K562 (cell line): Measurements from ENCODE around the gene R3HDM2. TPM values are rescaled to one million over a fixed set of nuclear protein-coding genes. Genes with fewer than 3 reads are reported as not detected.

Source experiments
- ATAC-seq: fragments of 200-7000 bp; cut with Tn5 transposase; 3 replicates; pipeline ENCODE4 v1.9.1; 2020; ENCODE audit warnings: moderate library complexity
- BruUV-seq: library from RNA; stranded (reverse); fragments of 400-500 nt; replicated peaks from 2 replicates; lab custom pipeline; 2021; lab: Mats Ljungman, UMichigan
- CTCF ChIA-PET: fragments of 300-600 bp; formaldehyde crosslinking; extraction: SDS; loops from one replicate; lab custom pipeline; 2021; ENCODE audit warnings: low intra/inter-chr PET ratio; lab: Yijun Ruan, JAX
- POLR2A ChIA-PET: fragments of 300-600, 350-650 bp; sonication (Branson Sonifier 250); formaldehyde crosslinking; extraction: SDS; loops from one replicate; lab custom pipeline; 2021; ENCODE audit warnings: antibody characterized with exemption, inconsistent platforms; lab: Yijun Ruan, JAX
- DNase-seq, 4 experiments: peaks; one replicate each; pipeline versions ENCODE4 v3.0.0 to v3.0.0-alpha.2; 2011 to 2018; ENCODE audit warnings: low spot score in 3 of 4, mixed read lengths in 3 of 4; ENCODE audit errors: extremely low read depth in 1 of 4
- FAIRE-seq: peaks from 2 replicates; lab custom pipeline; 2011; peaks lifted over from hg19 to GRCh38; lab: Jason Lieb, UNC
- H2AFZ ChIP-seq: 2 replicates; pipeline ENCODE4 v1.6.0; 2011; ENCODE audit warnings: low read depth, low read length, control low read depth, inconsistent platforms
- H3K27ac ChIP-seq: fragments of 200-600 bp; 3 replicates; pipeline ENCODE4 v1.8.0; 2011; ENCODE audit warnings: low read depth, mild to moderate bottlenecking, control low read depth, inconsistent platforms, low read length, moderate library complexity, mixed read lengths; ENCODE audit errors: extremely low read depth
- H3K27me3 ChIP-seq, 2 experiments: fragments of 300-600 bp in 1 of 2; 2 replicates in 1 of 2; 3 replicates in 1 of 2; pipeline versions ENCODE4 v1.6.0 to v1.8.0; 2011; ENCODE audit warnings: inconsistent platforms in 2 of 2, low read length in 2 of 2, mild to moderate bottlenecking in 1 of 2, mixed read lengths in 1 of 2, moderate library complexity in 1 of 2; ENCODE audit not compliant: control insufficient read depth in 2 of 2, insufficient read depth in 2 of 2
- H3K36me3 ChIP-seq: fragments of 300-600 bp; 3 replicates; pipeline ENCODE4 v1.8.0; 2011; ENCODE audit warnings: mild to moderate bottlenecking, low read length, inconsistent platforms; ENCODE audit not compliant: control insufficient read depth, insufficient read depth
- H3K4me1 ChIP-seq, 2 experiments: fragments of 200-600 bp in 1 of 2; replicated peaks in 1 of 2; 2 replicates in 1 of 2; 3 replicates in 1 of 2; pipeline versions ENCODE4 v1.5.1 to v1.8.0; 2011; ENCODE audit warnings: inconsistent platforms in 2 of 2, low read length in 2 of 2, mild to moderate bottlenecking in 1 of 2, mixed read lengths in 1 of 2, moderate library complexity in 1 of 2; ENCODE audit not compliant: control insufficient read depth in 2 of 2, insufficient read depth in 2 of 2
- H3K4me2 ChIP-seq: 2 replicates; pipeline ENCODE4 v1.6.1; 2011; ENCODE audit warnings: low read length, control low read depth, inconsistent platforms, mixed read lengths; ENCODE audit not compliant: insufficient read depth
- H3K4me3 ChIP-seq: fragments of 200-600 bp; sonication (generic), shearing (Covaris generic); 2 replicates; pipeline ENCODE4 v1.5.1; 2016; ENCODE audit warnings: control low read depth, inconsistent platforms
- H3K79me2 ChIP-seq: fragments of 200-600 bp; 3 replicates; pipeline ENCODE4 v1.8.0; 2011; ENCODE audit warnings: low read length, inconsistent platforms; ENCODE audit not compliant: control insufficient read depth, insufficient read depth
- H3K9ac ChIP-seq, 2 experiments: 2 replicates each; pipeline versions ENCODE4 v1.6.0 to v1.6.1; 2011; ENCODE audit warnings: low read depth in 2 of 2, low read length in 2 of 2, control low read depth in 1 of 2, inconsistent platforms in 1 of 2, mild to moderate bottlenecking in 1 of 2, mixed read lengths in 1 of 2; ENCODE audit not compliant: insufficient read depth in 1 of 2
- H3K9me1 ChIP-seq: one replicate; pipeline ENCODE4 v1.6.0; 2011; ENCODE audit warnings: inconsistent platforms, mild to moderate bottlenecking, low read length, moderate library complexity; ENCODE audit not compliant: control insufficient read depth, insufficient read depth
- H3K9me3 ChIP-seq: replicated peaks from 2 replicates; pipeline ENCODE4 v1.5.1; 2011; ENCODE audit warnings: low read depth, low read length, inconsistent platforms; ENCODE audit not compliant: control insufficient read depth, insufficient read depth
- H4K20me1 ChIP-seq: replicated peaks from 2 replicates; pipeline ENCODE4 v1.6.1; 2011; ENCODE audit warnings: low read length, inconsistent platforms, mixed read lengths; ENCODE audit not compliant: control insufficient read depth, insufficient read depth
- CBFA2T3 ChIP-seq: fragments of 450-650 bp; IDR thresholded peaks from 2 replicates; pipeline ENCODE4 v1.6.1; 2017
- DNMT1 ChIP-seq: fragments of 450-650 bp; IDR thresholded peaks from 2 replicates; pipeline ENCODE4 v1.6.1; 2016; ENCODE audit warnings: antibody characterized with exemption, mild to moderate bottlenecking
- FOXA3 ChIP-seq, 2 experiments: fragments of 450-650 bp in 1 of 2; sonication (generic) in 1 of 2; formaldehyde crosslinking; IDR thresholded peaks in 1 of 2; conservative IDR thresholded peaks in 1 of 2; 2 replicates each; pipeline versions ENCODE4 v1.4.0 to v1.8.0; 2020 to 2022; ENCODE audit warnings: mild to moderate bottlenecking in 2 of 2, missing genetic modification reagents in 1 of 2
- HMG20B ChIP-seq: fragments of 250-450 bp; sonication (Bioruptor Pico); IDR thresholded peaks from 2 replicates; pipeline ENCODE4 v1.5.0; 2021; ENCODE audit warnings: mild to moderate bottlenecking
- KLF10 ChIP-seq: fragments of 250-450 bp; sonication (Bioruptor Pico); IDR thresholded peaks from 2 replicates; pipeline ENCODE4 v1.6.1; 2021; ENCODE audit warnings: matching md5 sums
- NCOA4 ChIP-seq: fragments of 450-650 bp; IDR thresholded peaks from 2 replicates; pipeline ENCODE4 v1.6.1; 2018; ENCODE audit warnings: mild to moderate bottlenecking; ENCODE audit not compliant: partially characterized antibody
- RBM17 ChIP-seq: fragments of 200-400 bp; formaldehyde crosslinking; IDR thresholded peaks from 2 replicates; pipeline ENCODE4 v1.6.1; 2017; ENCODE audit warnings: low read depth, mild to moderate bottlenecking, low read length, borderline replicate concordance
- ZNF212 ChIP-seq: fragments of 450-650 bp; formaldehyde crosslinking; IDR thresholded peaks from 2 replicates; pipeline ENCODE4 v1.4.0; 2020; ENCODE audit warnings: mild to moderate bottlenecking
- WGBS: fragments of 100-300 bp; shearing (Covaris generic); methylation state at CpG from one replicate; pipeline ENCODE4 v1.1.6; 2016; ENCODE audit warnings: low coverage, mixed read lengths; ENCODE audit not compliant: insufficient coverage; ENCODE audit errors: missing lambda C conversion rate; 5-methylcytosine and 5-hydroxymethylcytosine counted together
- in situ Hi-C: fragments of 300-500 bp; cut with MboI; formaldehyde crosslinking; loops from 4 replicates; pipeline ENCODE4 v1.15.0; 2018; ENCODE audit warnings: inconsistent platforms, mixed read lengths
- intact Hi-C: fragments of 100-400 bp; cut with micrococcal nuclease; formaldehyde crosslinking; loops from 2 replicates; pipeline ENCODE4 v1.14.2; 2022
- polyA plus RNA-seq, 8 experiments: library from polyadenylated mRNA; depleted of rRNA in 4 of 8; stranded (reverse) in 5 of 8; unstranded in 3 of 8; fragments of >200 nt; fragmentation: Nextera tagmentation in 2 of 8; fragmentation: Illumina TruSeq in 1 of 8; extraction: Ambion mirVana in 2 of 8; extraction: Trizol in 1 of 8; gene quantifications; 2 replicates each; pipeline versions ENCODE4 v1.2.1 to v1.2.3, GENCODE V29; 2011 to 2014; ENCODE audit warnings: inconsistent platforms in 1 of 8, missing spikeins in 1 of 8
- total RNA-seq, 7 experiments: library from RNA; depleted of rRNA in 6 of 7; stranded (reverse); fragments of >200 nt in 6 of 7; fragmentation: Illumina TruSeq in 2 of 7; extraction: Trizol in 2 of 7; gene quantifications; 2 replicates each; pipeline versions ENCODE4 v1.2.1 to v1.2.3, GENCODE V29; 2011 to 2021; ENCODE audit warnings: low replicate concordance in 1 of 7
- TF ChIP-seq, protein P1 (sequence below): fragments of 450-650 bp; IDR thresholded peaks from 2 replicates; pipeline ENCODE4 v1.6.1; 2016; ENCODE audit warnings: antibody characterized with exemption

Gene R3HDM2
- total and polyA plus RNA-seq, 9 of the 15 experiments (the other 6 are each of a cell fraction or from before 2014, with no cell fraction given), result 3.3 to 18.8 (median 9.0) TPM

DNA sequence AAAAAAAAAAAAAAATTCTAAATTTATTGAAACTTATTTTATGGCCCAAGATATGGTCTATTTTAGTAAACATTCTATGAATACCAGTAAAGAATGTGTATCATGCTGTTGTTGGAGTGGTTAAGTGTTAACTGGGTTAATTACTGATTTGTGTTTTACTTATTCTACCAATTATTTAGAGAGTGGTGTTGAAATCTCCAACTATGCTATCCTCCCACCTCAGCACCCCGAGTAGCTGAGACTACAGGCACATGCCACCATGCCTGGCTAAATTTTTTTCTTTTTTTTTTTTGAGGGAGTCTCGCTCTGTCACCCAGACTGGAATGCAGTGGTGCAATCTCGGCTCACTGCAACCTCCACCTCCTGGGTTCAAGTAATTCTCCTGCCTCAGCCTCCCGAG lies 72.2 kb downstream of the R3HDM2 start:
- Histone ChIP-seq H3K4me3 (no peak overlapping the region), H3K9ac (no peak overlapping the region), H3K9me3 (0 out of 2 replicates have a peak, but pooled peaks cover 2% of the 10 kb centered on the region), H3K79me2 (no peaks in the 10 kb centered on the region), H3K9me1 (no peaks in the 10 kb centered on the region), H3K4me1 (peaks cover 0 to 3% of the 10 kb centered on the region in 2 experiments; a peak in 1 of 5 replicates), H3K4me2 (no peak overlapping the region), H3K36me3 (no peaks in the 10 kb centered on the region), H3K27me3 (no peaks in the 10 kb centered on the region), H3K27ac (no peak overlapping the region), H2AFZ (no peak overlapping the region), H4K20me1 (no peaks in the 10 kb centered on the region)
- in situ Hi-C loops, result no loop called here
- POLR2A ChIA-PET, result no interaction called here
- WGBS, result 44% methylated on average over 1 of the region's 4 CpGs
- TF ChIP-seq, protein P1, sequence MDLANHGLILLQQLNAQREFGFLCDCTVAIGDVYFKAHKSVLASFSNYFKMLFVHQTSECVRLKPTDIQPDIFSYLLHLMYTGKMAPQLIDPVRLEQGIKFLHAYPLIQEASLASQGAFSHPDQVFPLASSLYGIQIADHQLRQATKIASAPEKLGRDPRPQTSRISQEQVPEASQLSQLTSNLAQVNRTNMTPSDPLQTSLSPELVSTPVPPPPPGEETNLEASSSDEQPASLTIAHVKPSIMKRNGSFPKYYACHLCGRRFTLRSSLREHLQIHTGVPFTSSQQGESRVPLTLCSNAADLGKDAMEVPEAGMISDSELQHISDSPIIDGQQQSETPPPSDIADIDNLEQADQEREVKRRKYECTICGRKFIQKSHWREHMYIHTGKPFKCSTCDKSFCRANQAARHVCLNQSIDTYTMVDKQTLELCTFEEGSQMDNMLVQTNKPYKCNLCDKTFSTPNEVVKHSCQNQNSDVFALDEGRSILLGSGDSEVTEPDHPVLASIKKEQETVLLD, result no peak
- TF ChIP-seq CBFA2T3 (no peak), KLF10 (CRISPR knock-in tag) (no peak), FOXA3 (CRISPR knock-in tag; conservative IDR thresholded peaks at IDR 0.05 in 1 of 2, IDR thresholded peaks at IDR 0.05 in 1 of 2) (no peak), NCOA4 (no peak), DNMT1 (no peak), HMG20B (CRISPR knock-in tag) (no peak), ZNF212 (CRISPR knock-in tag) (no peak), RBM17 (no peak)
- BruUV-seq, result no TSS peak
- ATAC-seq, result no peak
- intact Hi-C loops, result no loop called here
- CTCF ChIA-PET, result no interaction called here
- FAIRE-seq, result no peak
- DNase-seq, result no peak
